Esophagus muscularis mucosa (tissue), 4 donors: ENCODE data around the gene KIAA1755. TPM values are rescaled to one million over a fixed set of nuclear protein-coding genes. Genes with fewer than 3 reads are reported as not detected.

Experiments
- DNase-seq: peaks from one replicate; pipeline ENCODE4 v3.0.0-alpha.2; 2017; ENCODE audit errors: extremely low spot score
- H3K27ac ChIP-seq, 4 donors: fragments of 200-600 bp; sonication (generic); replicated peaks in 1 of 4; 1 replicate in 3 of 4; 2 replicates in 1 of 4; pipeline ENCODE4 v1.5.1; 2016 to 2019; ENCODE audit warnings: mild to moderate bottlenecking in 1 of 4
- H3K27me3 ChIP-seq, 4 donors: fragments of 200-600 bp; sonication (generic); one replicate each; pipeline versions ENCODE4 v1.5.1 to v1.6.0; 2016 to 2019
- H3K36me3 ChIP-seq, 4 donors: fragments of 200-600 bp; sonication (generic); one replicate each; pipeline ENCODE4 v1.5.1; 2016 to 2019
- H3K4me1 ChIP-seq, 4 donors: fragments of 200-600 bp; sonication (generic); one replicate each; pipeline ENCODE4 v1.5.1; 2016 to 2019
- H3K4me3 ChIP-seq, 4 donors: fragments of 200-600 bp; sonication (generic); 1 replicate in 2 of 4; 2 replicates in 2 of 4; pipeline ENCODE4 v1.5.1; 2016 to 2019; ENCODE audit warnings: mild to moderate bottlenecking in 4 of 4, moderate library complexity in 1 of 4
- H3K9me3 ChIP-seq, 4 donors: fragments of 200-600 bp; sonication (generic); 1 replicate in 3 of 4; 2 replicates in 1 of 4; pipeline ENCODE4 v1.5.1; 2016 to 2019
- CTCF ChIP-seq, 3 experiments: fragments of 200-600 bp in 2 of 3; fragments of 450-650 bp in 1 of 3; sonication (generic) in 2 of 3; IDR thresholded peaks; one replicate each; pipeline ENCODE4 v1.5.1; 2017 to 2019; ENCODE audit warnings: antibody characterized with exemption in 3 of 3, mild to moderate bottlenecking in 2 of 3, moderate library complexity in 1 of 3
- EP300 ChIP-seq: sonication (generic); formaldehyde crosslinking; IDR thresholded peaks from one replicate; pipeline ENCODE4 v1.6.1; 2017; ENCODE audit warnings: antibody characterized with exemption
- POLR2A ChIP-seq: fragments of 450-650 bp; IDR thresholded peaks from one replicate; pipeline ENCODE4 v1.6.1; 2017; ENCODE audit warnings: antibody characterized with exemption, moderate library complexity, mild to moderate bottlenecking, low read depth
- POLR2AphosphoS5 ChIP-seq, 2 donors: sonication (generic); formaldehyde crosslinking; IDR thresholded peaks; one replicate each; pipeline ENCODE4 v1.6.1; 2017; ENCODE audit warnings: antibody characterized with exemption in 2 of 2
- WGBS: methylation state at CpG from one replicate; pipeline ENCODE4 v1.1.5; 2018; 5-methylcytosine and 5-hydroxymethylcytosine counted together
- intact Hi-C: fragments of 100-400 bp; cut with DNase I; formaldehyde crosslinking; loops from one replicate; pipeline ENCODE4 v1.15.1; 2023
- total RNA-seq, 4 donors: library from RNA; depleted of rRNA; stranded (reverse); fragments of >200 nt; gene quantifications; one replicate each; pipeline versions ENCODE4 v1.1.0 to v1.2.1, GENCODE V29; 2016

Gene KIAA1755
- total RNA-seq, 4 donors from 2014 or later = 7.3 to 13.3 (median 8.5) TPM

DNA sequence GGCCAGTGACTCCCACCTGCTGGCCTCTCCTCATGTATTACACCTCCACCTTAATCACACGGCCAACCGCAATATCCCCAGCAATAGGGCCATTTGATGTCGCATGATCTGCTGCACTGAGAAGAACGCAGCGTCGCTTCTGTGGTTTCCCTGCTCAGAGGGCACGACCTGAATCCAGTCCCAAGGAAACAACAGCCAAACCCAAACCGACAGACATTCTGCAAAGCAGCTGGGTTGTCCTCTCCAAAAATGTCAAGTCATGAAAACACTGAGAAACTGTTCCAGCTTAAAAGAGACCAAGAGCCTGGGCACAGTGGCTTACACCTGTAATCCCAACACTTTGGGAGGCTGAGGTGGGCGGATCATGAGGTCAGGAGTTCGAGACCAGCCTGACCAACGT, 35.9 kb upstream of the KIAA1755 start:
- no peak for DNase-seq
- no peak overlapping the region for H3K4me3 ChIP-seq
- peaks cover 0 to 7% (median 0%) of the 10 kb centered on the region in 4 donors for H3K27me3 ChIP-seq
- intact Hi-C loops = no loop called here
- WGBS = 84% methylated on average over 7 of the region's 11 CpGs
- no peaks in the 10 kb centered on the region for H3K36me3 ChIP-seq
- no peaks in the 10 kb centered on the region for H3K9me3 ChIP-seq
- H3K27ac ChIP-seq = no peak overlapping the region
- no peak for TF ChIP-seq CTCF (IDR thresholded peaks at IDR 0.05)
- TF ChIP-seq EP300 = no peak
- TF ChIP-seq POLR2AphosphoS5 (IDR thresholded peaks at IDR 0.05) = no peak
- no peak for TF ChIP-seq POLR2A
- H3K4me1 ChIP-seq = peaks cover 8 to 23% (median 19%) of the 10 kb centered on the region in 4 donors

DNA sequence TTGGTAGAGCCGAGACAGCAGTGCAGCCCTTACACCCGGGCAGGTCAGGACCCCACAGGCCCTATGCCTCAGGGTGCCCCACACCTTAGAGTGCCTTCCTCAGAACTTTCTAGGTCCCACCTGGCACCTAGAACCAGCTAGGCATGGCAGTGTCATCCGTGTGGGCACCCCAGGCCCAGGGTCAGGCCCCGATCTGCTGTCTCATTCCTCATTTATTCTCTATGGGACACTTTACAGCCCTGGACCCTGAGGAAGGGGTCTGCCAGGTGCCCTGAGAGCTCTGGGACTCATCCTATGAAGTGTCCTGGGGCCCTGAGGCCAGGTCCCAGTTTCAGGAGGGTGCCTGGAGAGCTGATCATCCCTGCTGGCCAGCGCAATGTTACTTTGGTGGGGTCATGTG, 35.3 kb upstream of the KIAA1755 start:
- H3K4me3 ChIP-seq = no peak overlapping the region
- peaks cover 10 to 29% (median 24%) of the 10 kb centered on the region in 4 donors for H3K4me1 ChIP-seq
- peaks cover 0 to 7% (median 0%) of the 10 kb centered on the region in 4 donors for H3K27me3 ChIP-seq
- WGBS = 90% methylated on average over 4 of the region's 5 CpGs
- intact Hi-C loops = no loop called here
- no peak overlapping the region for H3K27ac ChIP-seq
- no peaks in the 10 kb centered on the region for H3K9me3 ChIP-seq
- TF ChIP-seq POLR2A (no peak), CTCF (IDR thresholded peaks at IDR 0.05) (no peak), POLR2AphosphoS5 (IDR thresholded peaks at IDR 0.05) (no peak), EP300 (no peak)
- no peaks in the 10 kb centered on the region for H3K36me3 ChIP-seq
- no peak for DNase-seq

DNA sequence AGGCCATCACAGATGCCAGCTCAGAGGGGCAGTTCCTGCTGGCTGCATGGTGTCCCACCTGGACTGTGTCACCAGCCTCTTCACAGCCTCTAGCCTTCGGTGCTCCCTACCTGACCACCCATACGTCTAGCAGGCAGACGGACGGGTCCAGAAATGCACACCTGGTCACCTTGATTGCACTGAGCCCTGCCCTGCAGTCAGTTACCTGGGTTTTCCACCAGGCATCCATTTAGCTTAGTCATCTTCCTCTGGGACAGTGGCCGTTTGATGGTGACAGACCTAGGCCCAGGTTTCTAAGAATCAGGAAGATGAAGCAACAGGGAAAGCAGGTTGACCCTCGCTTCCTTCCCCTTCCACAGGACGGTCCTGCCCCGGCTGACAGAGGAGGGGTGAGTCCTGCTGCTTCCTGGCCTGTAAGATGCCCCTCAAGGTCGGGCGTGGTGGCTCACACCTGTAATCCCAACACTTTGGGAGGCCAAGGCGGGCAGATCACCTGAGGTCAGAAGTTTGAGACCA, 33.6 kb upstream of the KIAA1755 start:
- Histone ChIP-seq H3K9me3 (no peaks in the 10 kb centered on the region), H3K4me3 (no peak overlapping the region), H3K4me1 (peaks cover 9 to 20% (median 15%) of the 10 kb centered on the region in 4 donors), H3K27ac (no peak overlapping the region), H3K27me3 (peaks cover 0 to 7% (median 0%) of the 10 kb centered on the region in 4 donors), H3K36me3 (no peaks in the 10 kb centered on the region)
- intact Hi-C loops = no loop called here
- TF ChIP-seq EP300 = no peak
- TF ChIP-seq POLR2AphosphoS5 (IDR thresholded peaks at IDR 0.05) = no peak
- no peak for TF ChIP-seq POLR2A
- TF ChIP-seq CTCF (IDR thresholded peaks at IDR 0.05) = no peak
- DNase-seq = no peak
- WGBS = 80% methylated on average over 8 of the region's 11 CpGs

- intact Hi-C loops = no loop called here
- Histone ChIP-seq H3K27me3 (peaks cover 0 to 7% (median 0%) of the 10 kb centered on the region in 4 donors), H3K27ac (no peak overlapping the region), H3K4me1 (peaks cover 5 to 14% (median 10%) of the 10 kb centered on the region in 4 donors), H3K4me3 (no peak overlapping the region), H3K36me3 (no peaks in the 10 kb centered on the region), H3K9me3 (no peaks in the 10 kb centered on the region)
- no peak for TF ChIP-seq CTCF (IDR thresholded peaks at IDR 0.05)
- TF ChIP-seq EP300 = no peak
- TF ChIP-seq POLR2AphosphoS5 (IDR thresholded peaks at IDR 0.05) = no peak
- no peak for TF ChIP-seq POLR2A
- WGBS = 70% methylated on average over 7 of the region's 7 CpGs
- no peak for DNase-seq
These were observed 33.0 kb upstream of the KIAA1755 start for GRCh38 chr20:38293491-38294065.
